ENCODE measurements around the gene RNF222. TPM values are rescaled to one million over a fixed set of nuclear protein-coding genes. Genes with fewer than 3 reads are reported as not detected.

RNF222 gene
- total and polyA plus RNA-seq, 2 donors from 2014 or later: not detected

GRCh38 chr17:8372422-8372821 lies 25.2 kb downstream of the RNF222 start:
- TF ChIP-seq CTCF (IDR thresholded peaks at IDR 0.05; ENCODE audit: borderline replicate concordance, extremely low read depth, insufficient read depth): no peak
- FAIRE-seq (no peak), DNase-seq (no peak)
- Histone ChIP-seq H3K4me3 (ENCODE audit: low read length in 3 of 3) (no peak overlapping the region), H3K27me3 (ENCODE audit: control insufficient read depth, insufficient read depth, low read length) (no peaks in the 10 kb centered on the region), H3K27ac (ENCODE audit: low read depth in 2 of 2, low read length in 2 of 2) (no peak overlapping the region), H3K9ac (ENCODE audit: low read length in 3 of 3) (no peak overlapping the region), H3K9me3 (ENCODE audit: control insufficient read depth in 2 of 3, insufficient read depth in 1 of 3, low read length in 3 of 3) (no peaks in the 10 kb centered on the region), H3K4me1 (ENCODE audit: control insufficient read depth in 2 of 3, insufficient read depth in 2 of 3, low read depth in 1 of 3, low read length in 3 of 3) (peaks cover 0 to 7% (median 6%) of the 10 kb centered on the region in 3 donors), H3K36me3 (ENCODE audit: control insufficient read depth in 2 of 3, insufficient read depth in 3 of 3, low read length in 3 of 3) (peaks cover 0 to 12% (median 6%) of the 10 kb centered on the region in 3 donors)
- intact Hi-C loops (cut with DNase I): no loop called here

- peaks cover 0 to 12% (median 6%) of the 10 kb centered on the region in 3 donors for H3K36me3 ChIP-seq (ENCODE audit: control insufficient read depth in 2 of 3, insufficient read depth in 3 of 3, low read length in 3 of 3)
- intact Hi-C loops (cut with DNase I): no loop called here
- no peaks in the 10 kb centered on the region for H3K9me3 ChIP-seq (ENCODE audit: control insufficient read depth in 2 of 3, insufficient read depth in 1 of 3, low read length in 3 of 3)
- FAIRE-seq (no peak), DNase-seq (no peak)
- H3K9ac ChIP-seq (ENCODE audit: low read length in 3 of 3): no peak overlapping the region
- no peak for TF ChIP-seq CTCF (IDR thresholded peaks at IDR 0.05; ENCODE audit: borderline replicate concordance, extremely low read depth, insufficient read depth)
- peaks cover 0 to 4% (median 2%) of the 10 kb centered on the region in 3 donors for H3K4me1 ChIP-seq (ENCODE audit: control insufficient read depth in 2 of 3, insufficient read depth in 2 of 3, low read depth in 1 of 3, low read length in 3 of 3)
- no peak overlapping the region for H3K4me3 ChIP-seq (ENCODE audit: low read length in 3 of 3)
- no peaks in the 10 kb centered on the region for H3K27me3 ChIP-seq (ENCODE audit: control insufficient read depth, insufficient read depth, low read length)
- H3K27ac ChIP-seq (ENCODE audit: low read depth in 2 of 2, low read length in 2 of 2): no peak overlapping the region
These were observed 25.8 kb downstream of the RNF222 start for GRCh38 chr17:8371786-8372185.

DNA sequence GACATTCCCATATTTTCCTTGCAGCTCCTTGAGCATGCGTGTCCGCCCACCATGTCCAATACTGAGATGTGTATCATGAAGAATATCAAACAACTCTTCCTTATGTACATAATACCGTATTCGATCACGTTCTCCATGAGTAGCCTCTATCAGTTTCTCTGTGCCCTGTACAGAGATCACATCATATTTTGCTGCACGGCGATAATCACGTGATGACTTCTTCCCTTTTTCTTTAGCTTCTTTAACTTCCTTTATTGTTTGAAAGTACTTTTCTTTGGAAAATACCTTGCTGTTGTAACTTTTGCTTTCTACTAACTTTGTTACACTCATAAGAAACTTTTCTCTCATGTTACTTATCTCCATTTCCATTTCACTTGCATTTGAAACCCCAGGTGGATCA lies 27.7 kb downstream of the RNF222 start:
- Histone ChIP-seq H3K27ac (ENCODE audit: low read depth in 2 of 2, low read length in 2 of 2) (no peak overlapping the region), H3K36me3 (ENCODE audit: control insufficient read depth in 2 of 3, insufficient read depth in 3 of 3, low read length in 3 of 3) (peaks cover 0 to 12% (median 6%) of the 10 kb centered on the region in 3 donors), H3K27me3 (ENCODE audit: control insufficient read depth, insufficient read depth, low read length) (no peaks in the 10 kb centered on the region), H3K9ac (ENCODE audit: low read length in 3 of 3) (no peak overlapping the region), H3K9me3 (ENCODE audit: control insufficient read depth in 2 of 3, insufficient read depth in 1 of 3, low read length in 3 of 3) (no peaks in the 10 kb centered on the region), H3K4me3 (ENCODE audit: low read length in 3 of 3) (no peak overlapping the region), H3K4me1 (ENCODE audit: control insufficient read depth in 2 of 3, insufficient read depth in 2 of 3, low read depth in 1 of 3, low read length in 3 of 3) (no peaks in the 10 kb centered on the region)
- intact Hi-C loops (cut with DNase I): no loop called here
- FAIRE-seq (no peak), DNase-seq (no peak)
- no peak for TF ChIP-seq CTCF (IDR thresholded peaks at IDR 0.05; ENCODE audit: borderline replicate concordance, extremely low read depth, insufficient read depth)

DNA sequence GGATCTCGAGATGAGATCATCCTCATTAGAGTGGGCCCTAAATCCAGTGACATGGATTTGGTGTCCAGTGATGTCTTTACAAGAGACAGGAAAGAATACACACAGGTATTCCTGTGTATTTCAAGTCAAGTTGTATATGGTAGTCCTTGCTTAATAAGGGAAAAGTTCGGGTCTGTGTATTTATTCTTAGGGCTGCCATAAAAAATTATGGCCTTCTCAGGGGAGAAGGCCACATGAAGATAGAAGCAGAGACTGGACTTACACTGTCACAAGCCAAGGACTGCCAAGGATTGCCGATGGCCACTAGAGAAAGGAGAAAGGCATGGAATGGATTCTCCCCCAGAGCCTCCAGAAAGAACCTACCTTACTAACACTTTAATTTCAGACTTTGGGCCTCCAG lies 29.4 kb downstream of the RNF222 start:
- no peak overlapping the region for H3K9ac ChIP-seq (ENCODE audit: low read length in 3 of 3)
- no peak for TF ChIP-seq CTCF (IDR thresholded peaks at IDR 0.05; ENCODE audit: borderline replicate concordance, extremely low read depth, insufficient read depth)
- H3K4me3 ChIP-seq (ENCODE audit: low read length in 3 of 3): no peak overlapping the region
- peaks cover 0 to 12% (median 6%) of the 10 kb centered on the region in 3 donors for H3K36me3 ChIP-seq (ENCODE audit: control insufficient read depth in 2 of 3, insufficient read depth in 3 of 3, low read length in 3 of 3)
- FAIRE-seq (no peak), DNase-seq (no peak)
- no peaks in the 10 kb centered on the region for H3K27me3 ChIP-seq (ENCODE audit: control insufficient read depth, insufficient read depth, low read length)
- H3K4me1 ChIP-seq (ENCODE audit: control insufficient read depth in 2 of 3, insufficient read depth in 2 of 3, low read depth in 1 of 3, low read length in 3 of 3): no peaks in the 10 kb centered on the region
- no peaks in the 10 kb centered on the region for H3K9me3 ChIP-seq (ENCODE audit: control insufficient read depth in 2 of 3, insufficient read depth in 1 of 3, low read length in 3 of 3)
- intact Hi-C loops (cut with DNase I): no loop called here
- H3K27ac ChIP-seq (ENCODE audit: low read depth in 2 of 2, low read length in 2 of 2): no peak overlapping the region
